GM12874 (cell line): Measurements from ENCODE around the gene POU3F2.

Experiments
- TF ChIP-seq, protein P1 (sequence below): IDR thresholded peaks from 2 replicates; pipeline ENCODE4 v1.5.1; 2011; ENCODE audit warnings: low read depth, mild to moderate bottlenecking, control low read depth, low read length, moderate library complexity; ENCODE audit not compliant: insufficient read depth

POU3F2 gene

GRCh38 chr6:98880486-98880885 is 46.1 kb downstream of the POU3F2 start:
- TF ChIP-seq, protein P1, sequence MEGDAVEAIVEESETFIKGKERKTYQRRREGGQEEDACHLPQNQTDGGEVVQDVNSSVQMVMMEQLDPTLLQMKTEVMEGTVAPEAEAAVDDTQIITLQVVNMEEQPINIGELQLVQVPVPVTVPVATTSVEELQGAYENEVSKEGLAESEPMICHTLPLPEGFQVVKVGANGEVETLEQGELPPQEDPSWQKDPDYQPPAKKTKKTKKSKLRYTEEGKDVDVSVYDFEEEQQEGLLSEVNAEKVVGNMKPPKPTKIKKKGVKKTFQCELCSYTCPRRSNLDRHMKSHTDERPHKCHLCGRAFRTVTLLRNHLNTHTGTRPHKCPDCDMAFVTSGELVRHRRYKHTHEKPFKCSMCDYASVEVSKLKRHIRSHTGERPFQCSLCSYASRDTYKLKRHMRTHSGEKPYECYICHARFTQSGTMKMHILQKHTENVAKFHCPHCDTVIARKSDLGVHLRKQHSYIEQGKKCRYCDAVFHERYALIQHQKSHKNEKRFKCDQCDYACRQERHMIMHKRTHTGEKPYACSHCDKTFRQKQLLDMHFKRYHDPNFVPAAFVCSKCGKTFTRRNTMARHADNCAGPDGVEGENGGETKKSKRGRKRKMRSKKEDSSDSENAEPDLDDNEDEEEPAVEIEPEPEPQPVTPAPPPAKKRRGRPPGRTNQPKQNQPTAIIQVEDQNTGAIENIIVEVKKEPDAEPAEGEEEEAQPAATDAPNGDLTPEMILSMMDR: no peak

- TF ChIP-seq, protein P1: no peak
Measured at GRCh38 chr6:98885330-98885729, 51.0 kb downstream of the POU3F2 start.

GRCh38 chr6:98887650-98888049 is 53.3 kb downstream of the POU3F2 start:
- TF ChIP-seq, protein P1: no peak
